ENCODE measurements around the gene CDKAL1.

The CDKAL1 gene

GRCh38 chr6:21128601-21129000, 594.3 kb downstream of the CDKAL1 start:
- no peak for DNase-seq

- no peak for DNase-seq
These were observed 597.1 kb downstream of the CDKAL1 start for GRCh38 chr6:21131406-21131805.

- no peak for DNase-seq
These were observed 598.2 kb downstream of the CDKAL1 start for GRCh38 chr6:21132446-21132845.

- no peak for DNase-seq
These were observed 598.9 kb downstream of the CDKAL1 start for GRCh38 chr6:21132856-21133838.

DNA sequence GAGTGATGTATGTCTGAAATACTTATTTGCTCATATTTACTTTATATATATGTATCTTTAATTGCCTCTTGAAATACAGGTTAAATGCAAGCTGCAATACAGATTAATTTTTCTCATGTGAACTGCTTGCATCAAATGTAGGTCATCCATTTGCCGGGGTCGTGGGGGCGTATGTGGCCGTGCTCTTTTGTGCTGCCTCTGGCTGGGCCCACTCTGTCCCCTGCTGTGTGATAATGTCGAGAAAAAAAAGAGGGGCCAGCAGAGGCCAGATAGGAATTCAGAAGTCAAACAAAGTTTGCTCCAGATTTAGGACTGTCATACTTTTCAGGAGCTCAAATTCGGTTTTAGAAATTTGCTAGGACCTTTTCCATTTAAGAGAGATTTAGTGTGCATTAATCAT, 599.6 kb downstream of the CDKAL1 start:
- DNase-seq = no peak

- no peak for DNase-seq
These were observed 600.1 kb downstream of the CDKAL1 start for GRCh38 chr6:21134356-21134755.

- no peak for DNase-seq
These were observed 601.3 kb downstream of the CDKAL1 start for GRCh38 chr6:21135484-21136013.

DNA sequence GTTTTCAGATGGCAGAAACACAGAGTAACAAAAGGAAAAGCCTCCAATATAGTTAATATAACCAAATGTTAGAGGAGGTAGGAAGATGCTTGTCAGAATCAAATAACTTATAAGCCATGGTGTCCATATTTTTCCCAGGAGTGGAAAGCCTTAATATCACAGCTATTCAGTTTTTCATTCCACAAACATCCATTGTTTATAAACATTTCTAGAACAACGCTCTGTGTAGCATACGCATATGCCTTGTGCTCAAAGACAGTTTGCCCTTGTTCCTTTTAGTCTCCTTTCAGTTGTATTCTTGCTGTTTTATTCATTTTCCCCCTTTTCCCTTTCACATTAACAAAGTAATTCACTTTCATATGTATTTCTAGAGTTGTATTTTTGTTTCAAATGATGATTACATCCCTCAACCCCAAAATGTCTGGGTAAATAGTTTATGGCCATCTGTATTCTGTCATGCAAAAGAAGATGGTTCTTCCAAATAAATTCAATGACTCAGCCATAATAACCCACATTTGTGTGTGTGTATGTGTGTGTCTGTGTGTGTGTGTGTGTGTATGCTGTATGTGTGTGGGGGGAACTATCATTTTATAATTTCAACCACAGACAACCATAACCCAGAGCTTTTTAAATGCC, 603.6 kb downstream of the CDKAL1 start:
- DNase-seq = no peak

- DNase-seq = no peak
These were observed 604.2 kb downstream of the CDKAL1 start for GRCh38 chr6:21138336-21139069.

- no peak for DNase-seq
These were observed 606.7 kb downstream of the CDKAL1 start for GRCh38 chr6:21140966-21141365.

GRCh38 chr6:21141616-21142303, 607.5 kb downstream of the CDKAL1 start:
- no peak for DNase-seq

DNA sequence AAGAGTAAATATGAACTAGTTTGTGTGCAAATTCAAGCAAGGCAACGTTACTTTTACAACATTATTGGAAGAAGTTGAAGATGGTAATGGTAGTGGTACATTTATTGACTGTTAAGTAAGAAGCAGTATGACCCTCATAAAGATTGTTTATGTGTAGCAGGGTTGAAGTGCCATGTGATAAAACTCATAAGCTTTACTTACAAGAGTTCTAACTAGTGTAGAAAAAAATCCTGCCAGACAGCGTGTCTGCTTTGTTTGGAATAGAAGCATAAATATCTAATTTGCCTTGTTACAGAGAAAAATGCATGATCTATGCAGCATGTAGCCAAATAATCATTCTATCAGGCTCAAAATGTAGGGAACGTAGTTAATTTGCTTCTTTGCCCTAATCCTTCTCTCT, 608.5 kb downstream of the CDKAL1 start:
- DNase-seq = no peak

DNA sequence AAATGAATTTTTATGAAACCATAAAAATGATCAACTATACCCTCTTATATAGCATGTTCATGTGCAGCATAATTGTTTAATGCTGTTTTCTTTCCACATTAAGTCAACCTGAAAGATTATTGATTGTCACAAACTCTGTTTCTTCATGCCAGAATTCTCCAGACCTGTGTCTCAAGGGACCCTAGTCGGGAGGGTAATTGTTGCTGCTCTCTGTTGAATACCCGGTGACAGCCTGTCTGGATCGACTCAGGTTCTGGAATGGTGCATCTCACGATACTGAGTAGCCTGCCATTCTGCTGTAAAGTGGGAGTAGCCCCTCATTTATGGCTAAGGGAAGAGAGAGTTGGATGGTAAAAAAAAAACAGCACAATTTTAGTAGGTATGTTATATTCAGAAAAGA, 609.4 kb downstream of the CDKAL1 start:
- DNase-seq = no peak

DNA sequence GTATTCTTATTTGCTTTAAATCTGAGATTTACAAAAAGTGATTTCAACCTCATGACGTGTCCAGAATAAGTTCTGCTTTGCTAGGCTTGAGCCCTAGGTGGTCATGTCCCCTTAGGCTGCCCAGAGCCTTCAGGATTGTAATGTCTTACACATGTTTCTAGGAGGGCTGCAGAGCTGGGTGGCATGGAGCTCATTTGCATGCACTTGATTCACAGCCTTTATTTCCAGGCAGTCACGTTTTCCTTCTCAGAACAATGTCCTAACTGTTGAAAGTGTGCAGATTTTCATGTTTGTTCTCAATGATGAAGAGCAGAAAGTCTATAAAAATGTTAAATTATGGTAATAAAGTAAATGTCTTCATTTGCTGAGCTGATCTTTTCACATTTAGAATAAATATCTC, 610.7 kb downstream of the CDKAL1 start:
- DNase-seq = no peak

- no peak for DNase-seq
These were observed 613.7 kb downstream of the CDKAL1 start for GRCh38 chr6:21147995-21148394.

DNA sequence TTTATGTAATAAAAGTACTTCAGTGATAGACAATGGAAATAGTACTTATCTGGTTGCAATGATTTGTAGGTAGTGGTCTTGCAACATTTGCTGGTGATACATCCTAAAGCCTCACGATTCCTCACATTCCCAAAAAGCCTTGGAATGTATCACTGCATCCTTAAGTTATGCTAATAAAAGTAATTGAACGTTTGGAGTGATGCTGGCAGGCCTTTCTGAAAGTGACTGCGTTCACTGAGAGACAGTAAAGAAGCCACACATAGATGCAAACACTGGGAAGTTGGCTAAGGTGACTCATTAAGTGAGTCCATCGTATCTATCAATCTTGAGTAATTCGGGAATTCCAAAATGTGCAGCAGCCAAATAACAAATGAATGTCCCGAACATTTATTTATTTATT, 615.2 kb downstream of the CDKAL1 start:
- no peak for DNase-seq

GRCh38 chr6:21150667-21151066, 616.4 kb downstream of the CDKAL1 start:
- no peak for DNase-seq

- DNase-seq = no peak
These were observed 616.9 kb downstream of the CDKAL1 start for GRCh38 chr6:21151119-21151518.

- no peak for DNase-seq
These were observed 617.3 kb downstream of the CDKAL1 start for GRCh38 chr6:21151530-21151929.

DNA sequence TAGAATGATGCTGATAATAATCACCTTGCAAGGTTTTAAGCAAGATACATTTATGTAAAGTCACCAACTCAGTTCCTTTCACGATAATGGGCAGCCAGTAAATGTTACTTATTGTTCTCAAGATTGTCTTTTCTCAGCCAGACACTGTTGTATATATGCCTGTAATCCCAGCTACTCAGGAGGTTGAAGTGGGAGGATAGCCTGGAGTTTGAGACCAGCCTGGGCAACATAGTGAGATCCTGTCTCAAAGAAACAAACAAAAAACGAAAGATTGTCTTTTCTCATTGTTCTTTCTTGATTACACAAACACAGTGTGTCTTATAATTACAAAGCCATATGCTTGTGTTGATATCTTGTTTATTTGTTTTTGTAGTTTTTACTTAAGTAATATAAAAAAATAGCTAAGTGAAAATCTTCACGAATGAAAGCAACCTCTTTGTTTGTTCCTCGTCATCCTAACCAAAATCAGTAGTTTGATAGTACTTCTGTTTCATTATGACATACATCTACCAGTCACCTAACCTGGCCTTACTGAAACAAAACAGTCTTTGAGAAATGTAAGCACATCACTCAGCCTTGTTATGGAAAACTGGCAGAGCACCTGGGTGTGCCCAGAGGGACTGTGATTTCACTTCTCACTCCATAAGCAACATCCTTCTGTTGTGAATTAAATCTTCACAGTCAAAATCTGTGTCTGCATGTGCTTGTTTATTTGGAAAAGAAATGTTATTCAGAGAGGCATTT, 623.1 kb downstream of the CDKAL1 start:
- DNase-seq = no peak

- DNase-seq = no peak
These were observed 623.9 kb downstream of the CDKAL1 start for GRCh38 chr6:21158149-21158548.

GRCh38 chr6:21158873-21159272, 624.6 kb downstream of the CDKAL1 start:
- no peak for DNase-seq
